Panc1 (cell line): ENCODE measurements around the gene PLN. TPM values are rescaled to one million over a fixed set of nuclear protein-coding genes. Genes with fewer than 3 reads are reported as not detected.

Experiments
- ATAC-seq: fragments of 200-7000 bp; cut with Tn5 transposase; 2 replicates; pipeline ENCODE4 v1.9.1; 2020; ENCODE audit warnings: mild to moderate bottlenecking, moderate library complexity
- BruUV-seq: library from RNA; stranded (reverse); fragments of 400-500 nt; replicated peaks from 2 replicates; lab custom pipeline; 2021; lab: Mats Ljungman, UMichigan
- CTCF ChIA-PET: fragments of 300-600 bp; sonication (Branson Sonifier 250); formaldehyde crosslinking; loops from one replicate; lab custom pipeline; 2022; ENCODE audit warnings: antibody characterized with exemption; lab: Charles Lee
- POLR2A ChIA-PET: fragments of 300-600 bp; sonication (Branson Sonifier 250); formaldehyde crosslinking; loops from one replicate; lab custom pipeline; 2022; ENCODE audit warnings: antibody characterized with exemption; lab: Charles Lee
- DNase-seq: peaks from one replicate; pipeline ENCODE4 v3.0.0-alpha.2; 2010; ENCODE audit warnings: low read depth, low spot score
- H3K27ac ChIP-seq: 2 replicates; pipeline ENCODE4 v1.5.1; 2011; ENCODE audit warnings: mild to moderate bottlenecking, low read length, inconsistent platforms
- H3K27me3 ChIP-seq: fragments of 200-500 bp; sonication (Bioruptor generic); 2 replicates; pipeline ENCODE4 v1.6.0; 2014; ENCODE audit warnings: low read length, inconsistent platforms; ENCODE audit not compliant: control insufficient read depth, insufficient read depth
- H3K36me3 ChIP-seq: fragments of 200-500 bp; sonication (Bioruptor generic); 2 replicates; pipeline ENCODE4 v1.5.1; 2014; ENCODE audit warnings: inconsistent platforms, mild to moderate bottlenecking, low read length, moderate library complexity; ENCODE audit not compliant: control insufficient read depth, insufficient read depth
- H3K4me1 ChIP-seq: 2 replicates; pipeline ENCODE4 v1.5.1; 2011; ENCODE audit warnings: inconsistent platforms, mild to moderate bottlenecking, low read length, moderate library complexity; ENCODE audit not compliant: control insufficient read depth, insufficient read depth
- H3K4me3 ChIP-seq, 2 experiments: 2 replicates each; pipeline ENCODE4 v1.5.1; 2011 to 2012; ENCODE audit warnings: low read depth in 2 of 2, low read length in 2 of 2, mild to moderate bottlenecking in 2 of 2, inconsistent platforms in 1 of 2, moderate library complexity in 1 of 2
- H3K9me3 ChIP-seq: fragments of 200-500 bp; sonication (Bioruptor generic); 2 replicates; pipeline ENCODE4 v1.5.1; 2014; ENCODE audit warnings: low read depth, mild to moderate bottlenecking, inconsistent platforms, low read length, moderate library complexity; ENCODE audit not compliant: control insufficient read depth, insufficient read depth
- POLR2AphosphoS5 ChIP-seq: IDR thresholded peaks from 2 replicates; pipeline ENCODE4 v1.6.1; 2012; ENCODE audit warnings: mild to moderate bottlenecking, low read depth, low read length, moderate library complexity
- SIN3A ChIP-seq: IDR thresholded peaks from 2 replicates; pipeline ENCODE4 v1.6.1; 2012; ENCODE audit warnings: low read depth, mild to moderate bottlenecking, low read length, moderate library complexity, borderline replicate concordance; ENCODE audit not compliant: insufficient read depth
- TCF7L2 ChIP-seq: IDR thresholded peaks from 2 replicates; pipeline ENCODE4 v1.6.1; 2011; ENCODE audit warnings: mild to moderate bottlenecking, low read depth, low read length, inconsistent platforms
- in situ Hi-C: cut with HindIII; loops from 2 replicates; pipeline ENCODE4 v1.10.0; 2016; ENCODE audit warnings: low sequenced_read_pairs, low pct_unique_long_range_greater_than_20kb
- intact Hi-C: fragments of 100-400 bp; cut with micrococcal nuclease; formaldehyde crosslinking; loops from one replicate; pipeline ENCODE4 v1.10.0; 2022; ENCODE audit not compliant: unreplicated experiment
- total RNA-seq: library from RNA; stranded (reverse); gene quantifications from one replicate; pipeline ENCODE4 v1.2.1, GENCODE V29; 2021; ENCODE audit not compliant: unreplicated experiment
- TF ChIP-seq, protein P1 (sequence below): fragments of 450-650 bp; IDR thresholded peaks from 2 replicates; pipeline ENCODE4 v1.5.1; 2017; ENCODE audit warnings: mild to moderate bottlenecking
- TF ChIP-seq, protein P2 (sequence below), 2 experiments: IDR thresholded peaks; 2 replicates each; pipeline ENCODE4 v1.6.1; 2011 to 2012; ENCODE audit warnings: low read depth in 2 of 2, control low read depth in 1 of 2, low read length in 1 of 2, mild to moderate bottlenecking in 1 of 2, moderate library complexity in 1 of 2; ENCODE audit not compliant: insufficient read depth in 1 of 2

The PLN gene
- total RNA-seq, 1 experiment from 2014 or later: not detected

DNA sequence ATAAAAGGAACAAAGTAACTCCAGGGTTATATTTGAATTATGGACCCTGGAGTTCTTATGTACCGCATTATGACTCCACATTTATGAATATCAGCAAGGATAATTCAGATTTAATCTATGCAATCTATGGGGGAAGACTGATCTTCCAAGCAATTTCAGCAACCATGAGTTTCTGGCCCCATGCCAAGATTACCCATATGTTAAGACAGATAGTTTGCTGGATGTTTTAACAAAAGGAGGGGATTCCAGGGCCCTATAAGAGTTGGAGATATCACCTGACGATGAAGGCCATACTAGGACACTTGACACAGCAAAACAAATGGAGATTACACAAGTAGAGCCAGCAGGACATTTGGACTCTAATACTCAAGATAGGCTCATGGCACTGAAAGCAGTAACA, 45.9 kb upstream of the PLN start:
- DNase-seq (no peak), ATAC-seq (no peak)
- H3K27ac ChIP-seq: no peak overlapping the region
- ChIA-PET POLR2A (no interaction called here), CTCF (no interaction called here)
- H3K9me3 ChIP-seq: no peaks in the 10 kb centered on the region
- in situ Hi-C loops (no loop called here), intact Hi-C loops (loop anchor here (10.0 kb wide), 1 partner anchor 527 kb away; no protein-coding TSS in a partner anchor)
- H3K4me3 ChIP-seq: no peak overlapping the region
- no peaks in the 10 kb centered on the region for H3K27me3 ChIP-seq
- H3K36me3 ChIP-seq: no peaks in the 10 kb centered on the region
- no peaks in the 10 kb centered on the region for H3K4me1 ChIP-seq
- TF ChIP-seq, protein P1, sequence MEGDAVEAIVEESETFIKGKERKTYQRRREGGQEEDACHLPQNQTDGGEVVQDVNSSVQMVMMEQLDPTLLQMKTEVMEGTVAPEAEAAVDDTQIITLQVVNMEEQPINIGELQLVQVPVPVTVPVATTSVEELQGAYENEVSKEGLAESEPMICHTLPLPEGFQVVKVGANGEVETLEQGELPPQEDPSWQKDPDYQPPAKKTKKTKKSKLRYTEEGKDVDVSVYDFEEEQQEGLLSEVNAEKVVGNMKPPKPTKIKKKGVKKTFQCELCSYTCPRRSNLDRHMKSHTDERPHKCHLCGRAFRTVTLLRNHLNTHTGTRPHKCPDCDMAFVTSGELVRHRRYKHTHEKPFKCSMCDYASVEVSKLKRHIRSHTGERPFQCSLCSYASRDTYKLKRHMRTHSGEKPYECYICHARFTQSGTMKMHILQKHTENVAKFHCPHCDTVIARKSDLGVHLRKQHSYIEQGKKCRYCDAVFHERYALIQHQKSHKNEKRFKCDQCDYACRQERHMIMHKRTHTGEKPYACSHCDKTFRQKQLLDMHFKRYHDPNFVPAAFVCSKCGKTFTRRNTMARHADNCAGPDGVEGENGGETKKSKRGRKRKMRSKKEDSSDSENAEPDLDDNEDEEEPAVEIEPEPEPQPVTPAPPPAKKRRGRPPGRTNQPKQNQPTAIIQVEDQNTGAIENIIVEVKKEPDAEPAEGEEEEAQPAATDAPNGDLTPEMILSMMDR: no peak
- no peak for TF ChIP-seq TCF7L2
- BruUV-seq: no TSS peak

DNA sequence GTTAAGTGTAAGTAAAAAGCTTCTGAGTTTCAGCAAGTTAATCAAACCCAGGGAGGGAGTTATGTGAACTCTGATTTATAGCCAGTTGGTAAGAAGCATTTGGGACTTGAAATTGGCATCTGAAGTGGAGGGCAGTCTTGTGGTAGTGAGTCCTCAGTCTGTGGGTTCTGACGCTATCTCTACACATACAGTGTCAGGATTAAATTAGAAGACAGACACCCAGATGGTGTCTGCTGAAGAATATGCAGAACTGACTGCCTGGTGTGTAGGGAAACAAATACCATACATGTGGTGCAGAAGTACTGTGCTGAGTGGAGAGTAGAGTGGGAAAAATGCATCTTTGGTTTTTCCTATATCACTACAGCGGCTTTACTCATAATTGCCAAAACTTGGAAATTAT, 43.5 kb upstream of the PLN start:
- CTCF ChIA-PET: no interaction called here

More for the DNA sequence above, 43.5 kb upstream of the PLN start:
- no peaks in the 10 kb centered on the region for H3K4me1 ChIP-seq
- no peaks in the 10 kb centered on the region for H3K27me3 ChIP-seq
- in situ Hi-C loops (no loop called here), intact Hi-C loops (loop anchor here (10.0 kb wide), 1 partner anchor 530 kb away; no protein-coding TSS in a partner anchor)
- no peak for DNase-seq
- BruUV-seq: no TSS peak
- no peaks in the 10 kb centered on the region for H3K9me3 ChIP-seq
- H3K27ac ChIP-seq: no peak overlapping the region
- no peak overlapping the region for H3K4me3 ChIP-seq
- POLR2A ChIA-PET: no interaction called here
- ATAC-seq: no peak
- no peaks in the 10 kb centered on the region for H3K36me3 ChIP-seq
- no peak for TF ChIP-seq SIN3A
- no peak for TF ChIP-seq TCF7L2
- TF ChIP-seq POLR2AphosphoS5: no peak
- TF ChIP-seq, protein P2, sequence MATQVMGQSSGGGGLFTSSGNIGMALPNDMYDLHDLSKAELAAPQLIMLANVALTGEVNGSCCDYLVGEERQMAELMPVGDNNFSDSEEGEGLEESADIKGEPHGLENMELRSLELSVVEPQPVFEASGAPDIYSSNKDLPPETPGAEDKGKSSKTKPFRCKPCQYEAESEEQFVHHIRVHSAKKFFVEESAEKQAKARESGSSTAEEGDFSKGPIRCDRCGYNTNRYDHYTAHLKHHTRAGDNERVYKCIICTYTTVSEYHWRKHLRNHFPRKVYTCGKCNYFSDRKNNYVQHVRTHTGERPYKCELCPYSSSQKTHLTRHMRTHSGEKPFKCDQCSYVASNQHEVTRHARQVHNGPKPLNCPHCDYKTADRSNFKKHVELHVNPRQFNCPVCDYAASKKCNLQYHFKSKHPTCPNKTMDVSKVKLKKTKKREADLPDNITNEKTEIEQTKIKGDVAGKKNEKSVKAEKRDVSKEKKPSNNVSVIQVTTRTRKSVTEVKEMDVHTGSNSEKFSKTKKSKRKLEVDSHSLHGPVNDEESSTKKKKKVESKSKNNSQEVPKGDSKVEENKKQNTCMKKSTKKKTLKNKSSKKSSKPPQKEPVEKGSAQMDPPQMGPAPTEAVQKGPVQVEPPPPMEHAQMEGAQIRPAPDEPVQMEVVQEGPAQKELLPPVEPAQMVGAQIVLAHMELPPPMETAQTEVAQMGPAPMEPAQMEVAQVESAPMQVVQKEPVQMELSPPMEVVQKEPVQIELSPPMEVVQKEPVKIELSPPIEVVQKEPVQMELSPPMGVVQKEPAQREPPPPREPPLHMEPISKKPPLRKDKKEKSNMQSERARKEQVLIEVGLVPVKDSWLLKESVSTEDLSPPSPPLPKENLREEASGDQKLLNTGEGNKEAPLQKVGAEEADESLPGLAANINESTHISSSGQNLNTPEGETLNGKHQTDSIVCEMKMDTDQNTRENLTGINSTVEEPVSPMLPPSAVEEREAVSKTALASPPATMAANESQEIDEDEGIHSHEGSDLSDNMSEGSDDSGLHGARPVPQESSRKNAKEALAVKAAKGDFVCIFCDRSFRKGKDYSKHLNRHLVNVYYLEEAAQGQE (IDR thresholded peaks at IDR 0.05; ENCODE audit: insufficient read depth in 1 of 2, low read depth in 2 of 2, low read length in 1 of 2): no peak
- TF ChIP-seq, protein P1: no peak
